Fibroblast of lung (primary cell): ENCODE data around the gene CLDN34. TPM values are rescaled to one million over a fixed set of nuclear protein-coding genes. Genes with fewer than 3 reads are reported as not detected.

Source experiments
- DNase-seq, 2 donors: peaks; one replicate each; pipeline versions ENCODE4 v3.0.0 to v3.0.0-alpha.2; 2010; ENCODE audit warnings: low read depth in 2 of 2
- H2AFZ ChIP-seq: 2 replicates; pipeline ENCODE4 v1.5.1; 2012; ENCODE audit warnings: low read length, control low read depth, inconsistent platforms
- H3K27ac ChIP-seq: 2 replicates; pipeline ENCODE4 v1.5.1; 2011; ENCODE audit warnings: low read length, control low read depth; ENCODE audit not compliant: insufficient read depth
- H3K27me3 ChIP-seq: 2 replicates; pipeline ENCODE4 v1.5.1; 2011; ENCODE audit warnings: mild to moderate bottlenecking, low read length; ENCODE audit not compliant: control insufficient read depth, insufficient read depth
- H3K36me3 ChIP-seq: 2 replicates; pipeline ENCODE4 v1.5.1; 2011; ENCODE audit warnings: low read length; ENCODE audit not compliant: control insufficient read depth, insufficient read depth
- H3K4me1 ChIP-seq: 2 replicates; pipeline ENCODE4 v1.5.1; 2011; ENCODE audit warnings: low read length; ENCODE audit not compliant: control insufficient read depth, insufficient read depth; ENCODE audit errors: extremely low read depth
- H3K4me2 ChIP-seq: 2 replicates; pipeline ENCODE4 v1.5.1; 2011; ENCODE audit warnings: low read length, control low read depth; ENCODE audit not compliant: insufficient read depth; ENCODE audit errors: extremely low read depth
- H3K4me3 ChIP-seq, 4 experiments: fragments of 200-600 bp in 1 of 4; sonication (generic) in 1 of 4; replicated peaks in 1 of 4; 2 replicates each; pipeline ENCODE4 v1.5.1; 2011 to 2016; ENCODE audit warnings: low read length in 4 of 4, low read depth in 3 of 4, mild to moderate bottlenecking in 3 of 4, control low read depth in 2 of 4, inconsistent platforms in 1 of 4, mixed read lengths in 1 of 4; ENCODE audit not compliant: insufficient read depth in 1 of 4; ENCODE audit errors: control extremely low read depth in 1 of 4
- H3K79me2 ChIP-seq: 2 replicates; pipeline ENCODE4 v1.5.1; 2012; ENCODE audit warnings: mild to moderate bottlenecking, low read length, inconsistent platforms; ENCODE audit not compliant: control insufficient read depth, insufficient read depth
- H3K9ac ChIP-seq: 2 replicates; pipeline ENCODE4 v1.5.1; 2011; ENCODE audit warnings: mild to moderate bottlenecking, low read length, control low read depth; ENCODE audit not compliant: insufficient read depth
- H3K9me3 ChIP-seq: 2 replicates; pipeline ENCODE4 v1.5.1; 2012; ENCODE audit warnings: low read depth, low read length; ENCODE audit not compliant: control insufficient read depth, insufficient read depth
- H4K20me1 ChIP-seq: 2 replicates; pipeline ENCODE4 v1.5.1; 2011; ENCODE audit warnings: low read length; ENCODE audit not compliant: control insufficient read depth, insufficient read depth; ENCODE audit errors: extremely low read depth
- CTCF ChIP-seq, 2 donors: IDR thresholded peaks in 1 of 2; conservative IDR thresholded peaks in 1 of 2; 1 replicate in 1 of 2; 2 replicates in 1 of 2; pipeline ENCODE4 v1.5.1; 2011 to 2012; ENCODE audit warnings: low read length in 2 of 2, control low read depth in 1 of 2, inconsistent platforms in 1 of 2, low read depth in 1 of 2, mild to moderate bottlenecking in 1 of 2
- EZH2 ChIP-seq: IDR thresholded peaks from 2 replicates; pipeline ENCODE4 v1.5.1; 2012; ENCODE audit warnings: low read length, control low read depth, mild to moderate bottlenecking; ENCODE audit errors: missing control alignments
- polyA plus RNA-seq, 2 donors: library from polyadenylated mRNA; depleted of rRNA in 1 of 2; stranded (reverse) in 1 of 2; unstranded in 1 of 2; fragments of >200 nt; gene quantifications; 2 replicates each; pipeline ENCODE4 v1.2.1, GENCODE V29; 2011 to 2012; ENCODE audit warnings: missing spikeins in 1 of 2
- total RNA-seq: library from RNA; depleted of rRNA; stranded (reverse); fragments of >200 nt; gene quantifications from 2 replicates; pipeline ENCODE4 v1.2.1, GENCODE V29; 2014

CLDN34 gene
- total and polyA plus RNA-seq, 2 donors (not counting 1 experiment from before 2014, with no cell fraction given) = not detected

- Histone ChIP-seq H2AFZ (no peak overlapping the region), H3K9ac (peak overlapping the region; percentile 79), H3K4me2 (peak overlapping the region; percentile 95), H4K20me1 (no peaks in the 10 kb centered on the region), H3K27ac (peak overlapping the region; percentile 67), H3K79me2 (peaks cover 24% of the 10 kb centered on the region), H3K36me3 (no peaks in the 10 kb centered on the region), H3K4me1 (no peaks in the 10 kb centered on the region), H3K9me3 (no peaks in the 10 kb centered on the region), H3K4me3 (peak overlapping the region; percentile 42 to 66 (median 54)), H3K27me3 (no peaks in the 10 kb centered on the region)
- no peak for TF ChIP-seq CTCF (conservative IDR thresholded peaks at IDR 0.05 in 1 of 2, IDR thresholded peaks at IDR 0.05 in 1 of 2; ENCODE audit: low read depth in 1 of 2, low read length in 2 of 2)
- no peak for TF ChIP-seq EZH2
- DNase-seq = peak in 1 of 2 donors; percentile 48
Observed at GRCh38 chrX:10016519-10017132, 49.5 kb downstream of the CLDN34 start.

GRCh38 chrX:10017872-10018271 lies 50.7 kb downstream of the CLDN34 start:
- no peak overlapping the region for H3K9ac ChIP-seq
- H3K27me3 ChIP-seq = no peaks in the 10 kb centered on the region
- no peak overlapping the region for H3K27ac ChIP-seq
- DNase-seq = peak; percentile 56 to 85
- H3K36me3 ChIP-seq = no peaks in the 10 kb centered on the region
- peak overlapping the region in 2 of 4 experiments; percentile 42 to 66 for H3K4me3 ChIP-seq
- no peaks in the 10 kb centered on the region for H3K9me3 ChIP-seq
- TF ChIP-seq EZH2 (no peak), CTCF (conservative IDR thresholded peaks at IDR 0.05 in 1 of 2, IDR thresholded peaks at IDR 0.05 in 1 of 2; ENCODE audit: low read depth in 1 of 2, low read length in 2 of 2) (no peak)
- H3K4me1 ChIP-seq = peaks cover 3% of the 10 kb centered on the region
- H3K4me2 ChIP-seq = peak overlapping the region; percentile 35
- peaks cover 27% of the 10 kb centered on the region for H3K79me2 ChIP-seq
- H4K20me1 ChIP-seq = no peaks in the 10 kb centered on the region
- H2AFZ ChIP-seq = no peak overlapping the region

Other genes with a start within 250 kb of the CLDN34 start
- gene GPR143, start 201.5 kb upstream of the CLDN34 start, total RNA-seq = under 0.01 TPM in 1 of 2 replicates, not detected in the other
- 0.07 TPM in 1 of 2 replicates, not detected in the other for gene GPR143, start 201.5 kb upstream of the CLDN34 start, polyA plus RNA-seq
- under 0.01 TPM in 2 replicates for gene SHROOM2, start 180.9 kb upstream of the CLDN34 start, total RNA-seq
- 0.97 and 6.3 TPM in 2 replicates for gene SHROOM2, start 180.9 kb upstream of the CLDN34 start, polyA plus RNA-seq
- gene CLCN4, start 189.6 kb downstream of the CLDN34 start, total RNA-seq = 2.1 and 4.0 TPM in 2 replicates
- gene CLCN4, start 189.6 kb downstream of the CLDN34 start, polyA plus RNA-seq = 0.70 and 2.2 TPM in 2 replicates